A673 (cell line): ENCODE measurements around the gene IFNE. TPM values are rescaled to one million over a fixed set of nuclear protein-coding genes. Genes with fewer than 3 reads are reported as not detected.

ENCODE experiments used
- BruUV-seq: library from RNA; stranded (reverse); fragments of 400-500 nt; replicated peaks from 2 replicates; lab custom pipeline; 2021; lab: Mats Ljungman, UMichigan
- CTCF ChIA-PET: fragments of 300-600 bp; sonication (Branson Sonifier 250); formaldehyde crosslinking; loops from one replicate; lab custom pipeline; 2022; ENCODE audit warnings: antibody characterized with exemption; lab: Charles Lee
- POLR2A ChIA-PET: fragments of 300-600 bp; sonication (Branson Sonifier 250); formaldehyde crosslinking; loops from one replicate; lab custom pipeline; 2022; ENCODE audit warnings: antibody characterized with exemption; ENCODE audit not compliant: low non-redundant PET; lab: Charles Lee
- DNase-seq: peaks from one replicate; pipeline ENCODE4 v3.0.0-alpha.2; 2015; ENCODE audit warnings: low spot score
- H3K27ac ChIP-seq: fragments of 200-600 bp; sonication (generic); 2 replicates; pipeline ENCODE4 v1.5.1; 2016; ENCODE audit warnings: mixed run types, low read depth, mild to moderate bottlenecking, mixed read lengths, antibody characterized with exemption, low read length; ENCODE audit not compliant: poor library complexity, severe bottlenecking
- H3K27me3 ChIP-seq: fragments of 200-600 bp; sonication (generic); replicated peaks from 2 replicates; pipeline ENCODE4 v1.6.1; 2017; ENCODE audit warnings: mixed run types, low read depth, mild to moderate bottlenecking, mixed read lengths, antibody characterized with exemption, low read length; ENCODE audit not compliant: insufficient read depth, poor library complexity
- H3K36me3 ChIP-seq: fragments of 200-600 bp; sonication (generic); 2 replicates; pipeline ENCODE4 v1.6.1; 2016; ENCODE audit warnings: mixed run types, mild to moderate bottlenecking, mixed read lengths, antibody characterized with exemption, low read length; ENCODE audit not compliant: insufficient read depth, poor library complexity, severe bottlenecking
- H3K4me1 ChIP-seq: fragments of 200-600 bp; sonication (generic); 2 replicates; pipeline ENCODE4 v1.6.1; 2017; ENCODE audit warnings: mixed run types, mild to moderate bottlenecking, mixed read lengths, antibody characterized with exemption, low read length; ENCODE audit not compliant: insufficient read depth, poor library complexity, severe bottlenecking
- H3K4me3 ChIP-seq: fragments of 200-600 bp; sonication (generic); 2 replicates; pipeline ENCODE4 v1.5.1; 2016; ENCODE audit warnings: low read depth, mixed run types, mild to moderate bottlenecking, mixed read lengths, low read length; ENCODE audit not compliant: poor library complexity, severe bottlenecking
- H3K9me3 ChIP-seq: fragments of 200-600 bp; sonication (generic); 2 replicates; pipeline ENCODE4 v1.6.1; 2016; ENCODE audit warnings: mixed run types, low read depth, mild to moderate bottlenecking, mixed read lengths, antibody characterized with exemption, low read length; ENCODE audit not compliant: poor library complexity, severe bottlenecking
- EZH2 ChIP-seq: fragments of 200-600 bp; sonication (generic); IDR thresholded peaks from 2 replicates; pipeline ENCODE4 v1.6.1; 2017; ENCODE audit warnings: borderline replicate concordance, low read depth, mild to moderate bottlenecking, mixed read lengths, antibody characterized with exemption, low read length; ENCODE audit not compliant: poor library complexity, severe bottlenecking
- intact Hi-C: fragments of 100-400 bp; cut with micrococcal nuclease; formaldehyde crosslinking; loops from one replicate; pipeline ENCODE4 v1.10.0; 2022; ENCODE audit not compliant: unreplicated experiment
- total RNA-seq: library from RNA; stranded (reverse); gene quantifications from 2 replicates; pipeline ENCODE4 v1.2.3, GENCODE V29; 2021
- TF ChIP-seq, protein P1 (sequence below): fragments of 300-800, 200-600 bp; sonication (generic); conservative IDR thresholded peaks from 2 replicates; pipeline ENCODE4 v1.5.1; 2017; ENCODE audit warnings: low read depth, mild to moderate bottlenecking, antibody characterized with exemption, low read length, moderate library complexity, mixed read lengths

IFNE gene
- total RNA-seq, 1 experiment from 2014 or later, result not detected

DNA sequence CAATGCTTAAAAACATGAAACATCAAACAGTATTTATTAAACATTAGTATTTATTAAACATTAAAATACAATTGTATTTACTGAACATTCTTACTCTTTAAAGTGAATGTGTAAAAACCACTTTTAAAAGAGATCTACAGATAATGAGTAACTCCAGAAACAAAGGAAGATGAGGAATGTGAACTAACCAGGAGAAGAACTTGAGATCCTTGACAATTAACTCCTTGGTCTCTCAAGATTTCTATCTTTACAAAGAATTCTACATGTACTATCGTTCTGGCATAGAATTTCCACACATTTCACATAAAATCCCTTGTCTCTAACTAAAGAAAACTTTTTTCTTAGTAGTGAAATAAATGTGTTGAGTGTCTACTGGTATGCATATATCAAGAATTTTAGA, 28.7 kb upstream of the IFNE start:
- TF ChIP-seq, protein P1, sequence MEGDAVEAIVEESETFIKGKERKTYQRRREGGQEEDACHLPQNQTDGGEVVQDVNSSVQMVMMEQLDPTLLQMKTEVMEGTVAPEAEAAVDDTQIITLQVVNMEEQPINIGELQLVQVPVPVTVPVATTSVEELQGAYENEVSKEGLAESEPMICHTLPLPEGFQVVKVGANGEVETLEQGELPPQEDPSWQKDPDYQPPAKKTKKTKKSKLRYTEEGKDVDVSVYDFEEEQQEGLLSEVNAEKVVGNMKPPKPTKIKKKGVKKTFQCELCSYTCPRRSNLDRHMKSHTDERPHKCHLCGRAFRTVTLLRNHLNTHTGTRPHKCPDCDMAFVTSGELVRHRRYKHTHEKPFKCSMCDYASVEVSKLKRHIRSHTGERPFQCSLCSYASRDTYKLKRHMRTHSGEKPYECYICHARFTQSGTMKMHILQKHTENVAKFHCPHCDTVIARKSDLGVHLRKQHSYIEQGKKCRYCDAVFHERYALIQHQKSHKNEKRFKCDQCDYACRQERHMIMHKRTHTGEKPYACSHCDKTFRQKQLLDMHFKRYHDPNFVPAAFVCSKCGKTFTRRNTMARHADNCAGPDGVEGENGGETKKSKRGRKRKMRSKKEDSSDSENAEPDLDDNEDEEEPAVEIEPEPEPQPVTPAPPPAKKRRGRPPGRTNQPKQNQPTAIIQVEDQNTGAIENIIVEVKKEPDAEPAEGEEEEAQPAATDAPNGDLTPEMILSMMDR, result no peak
- no peak for TF ChIP-seq EZH2
- BruUV-seq, result no TSS peak
- Histone ChIP-seq H3K27me3 (no peaks in the 10 kb centered on the region), H3K4me3 (no peak overlapping the region), H3K9me3 (no peaks in the 10 kb centered on the region), H3K4me1 (no peaks in the 10 kb centered on the region), H3K27ac (no peak overlapping the region), H3K36me3 (no peaks in the 10 kb centered on the region)
- ChIA-PET POLR2A (no interaction called here), CTCF (no interaction called here)
- no peak for DNase-seq
- intact Hi-C loops, result no loop called here

DNA sequence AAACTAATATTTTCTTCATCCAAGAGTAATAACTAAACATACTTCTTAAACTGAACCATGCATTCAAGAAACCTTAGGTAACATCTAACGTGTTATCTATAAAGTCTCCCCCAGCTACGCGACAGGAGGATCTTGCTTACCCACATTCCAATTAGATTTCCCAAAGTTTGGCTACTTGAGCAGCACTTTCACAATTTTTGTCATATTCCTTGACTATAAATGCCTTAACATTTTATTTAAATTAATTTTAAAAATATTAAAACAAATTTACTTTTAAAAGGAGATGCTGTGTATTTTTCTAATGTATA, 25.3 kb upstream of the IFNE start:
- Histone ChIP-seq H3K4me1 (no peaks in the 10 kb centered on the region), H3K27ac (no peak overlapping the region), H3K9me3 (no peaks in the 10 kb centered on the region), H3K36me3 (no peaks in the 10 kb centered on the region), H3K27me3 (peaks cover 9% of the 10 kb centered on the region), H3K4me3 (no peak overlapping the region)
- ChIA-PET POLR2A (no interaction called here), CTCF (no interaction called here)
- no peak for DNase-seq
- intact Hi-C loops, result no loop called here
- BruUV-seq, result no TSS peak
- TF ChIP-seq EZH2, result no peak
- TF ChIP-seq, protein P1, result no peak

DNA sequence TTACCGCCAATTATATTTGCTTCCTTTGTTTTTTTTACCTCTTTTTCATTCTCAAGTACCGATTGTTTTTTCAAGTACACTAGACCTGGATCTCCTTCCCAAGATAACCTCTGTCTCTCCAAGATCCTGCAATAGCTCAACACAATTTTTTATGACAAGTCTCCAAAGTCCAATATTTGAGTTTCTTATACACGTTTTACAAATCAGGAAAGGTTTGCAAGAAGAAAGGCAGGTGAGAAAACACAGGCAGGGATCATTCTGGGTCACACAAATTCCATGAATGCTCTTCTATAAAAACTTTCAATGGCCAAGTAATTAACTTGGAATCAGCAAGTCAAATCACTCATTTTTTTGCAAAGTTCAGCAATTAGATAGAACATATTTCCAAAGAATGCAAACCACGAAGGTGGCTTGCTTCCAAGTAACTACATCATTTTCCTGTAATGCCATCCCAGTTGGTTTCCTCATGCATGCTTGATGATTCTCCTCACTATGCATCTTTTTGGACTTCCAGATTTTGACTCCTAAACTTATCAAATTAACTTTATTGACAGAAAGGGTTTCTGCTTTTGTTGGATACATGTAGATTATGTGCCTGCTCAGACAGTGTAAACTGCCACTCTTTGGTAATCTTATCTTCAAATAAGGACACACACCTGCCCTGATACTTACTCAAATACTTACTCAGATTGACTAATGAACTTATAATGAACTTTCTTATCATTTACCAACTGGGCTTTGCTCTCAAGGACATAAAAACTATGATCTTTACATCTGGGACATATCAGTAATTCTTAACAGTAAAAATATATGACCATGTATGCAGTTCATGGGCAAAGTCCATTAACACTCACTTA, 24.7 kb upstream of the IFNE start:
- Histone ChIP-seq H3K27me3 (peaks cover 9% of the 10 kb centered on the region), H3K4me1 (no peaks in the 10 kb centered on the region), H3K9me3 (no peaks in the 10 kb centered on the region), H3K27ac (no peak overlapping the region), H3K36me3 (no peaks in the 10 kb centered on the region), H3K4me3 (no peak overlapping the region)
- peak; percentile 1 for DNase-seq
- POLR2A ChIA-PET, result no interaction called here
- CTCF ChIA-PET, result no interaction called here
- BruUV-seq, result no TSS peak
- TF ChIP-seq, protein P1, result no peak
- TF ChIP-seq EZH2, result no peak
- intact Hi-C loops, result no loop called here
